Measurements from ENCODE around the gene SPTB.

DNA sequence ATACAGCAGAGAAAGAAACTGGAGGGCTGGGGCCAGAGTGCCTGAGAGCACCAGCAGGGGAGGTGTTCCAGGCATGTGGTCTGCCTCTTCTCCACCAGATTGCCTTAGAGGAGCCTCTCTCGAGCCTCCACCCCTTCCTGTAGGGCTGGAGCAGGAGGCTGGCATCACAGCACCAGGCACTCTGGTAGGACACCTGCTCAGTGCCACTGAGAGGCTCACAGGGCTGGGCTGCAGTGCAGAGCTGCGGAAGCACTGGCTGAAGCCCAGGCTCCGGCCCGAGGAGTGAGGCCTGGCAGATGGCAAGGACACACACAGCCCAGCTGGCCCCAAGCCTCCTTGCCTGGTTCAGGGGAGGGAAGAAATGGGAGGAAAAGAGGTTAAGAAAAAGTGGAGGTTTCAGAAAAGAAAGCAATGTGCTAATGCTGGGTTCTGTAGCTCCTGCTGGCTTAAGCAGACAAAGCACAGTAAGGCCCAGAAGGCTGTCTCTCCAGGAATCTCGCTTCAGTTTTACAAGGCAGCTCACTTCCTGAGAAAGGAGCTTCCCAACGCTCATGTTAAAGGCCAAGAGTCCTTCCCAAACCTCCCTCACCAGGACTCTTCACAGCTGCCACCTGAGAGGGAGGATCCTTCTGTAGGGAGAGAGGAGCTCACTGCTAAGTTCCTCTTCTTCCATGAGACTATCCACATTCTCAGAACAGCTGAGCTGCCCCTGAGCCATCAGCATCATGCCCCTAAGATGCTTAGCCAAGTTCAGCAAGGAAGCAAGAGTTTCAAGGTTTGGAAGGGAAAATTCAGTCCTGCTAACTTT is 23.8 kb downstream of the SPTB start:
- TF ChIP-seq, protein P1, sequence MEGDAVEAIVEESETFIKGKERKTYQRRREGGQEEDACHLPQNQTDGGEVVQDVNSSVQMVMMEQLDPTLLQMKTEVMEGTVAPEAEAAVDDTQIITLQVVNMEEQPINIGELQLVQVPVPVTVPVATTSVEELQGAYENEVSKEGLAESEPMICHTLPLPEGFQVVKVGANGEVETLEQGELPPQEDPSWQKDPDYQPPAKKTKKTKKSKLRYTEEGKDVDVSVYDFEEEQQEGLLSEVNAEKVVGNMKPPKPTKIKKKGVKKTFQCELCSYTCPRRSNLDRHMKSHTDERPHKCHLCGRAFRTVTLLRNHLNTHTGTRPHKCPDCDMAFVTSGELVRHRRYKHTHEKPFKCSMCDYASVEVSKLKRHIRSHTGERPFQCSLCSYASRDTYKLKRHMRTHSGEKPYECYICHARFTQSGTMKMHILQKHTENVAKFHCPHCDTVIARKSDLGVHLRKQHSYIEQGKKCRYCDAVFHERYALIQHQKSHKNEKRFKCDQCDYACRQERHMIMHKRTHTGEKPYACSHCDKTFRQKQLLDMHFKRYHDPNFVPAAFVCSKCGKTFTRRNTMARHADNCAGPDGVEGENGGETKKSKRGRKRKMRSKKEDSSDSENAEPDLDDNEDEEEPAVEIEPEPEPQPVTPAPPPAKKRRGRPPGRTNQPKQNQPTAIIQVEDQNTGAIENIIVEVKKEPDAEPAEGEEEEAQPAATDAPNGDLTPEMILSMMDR (IDR thresholded peaks at IDR 0.05; ENCODE audit: low read depth, low read length, poor library complexity, severe bottlenecking), result no peak
- TF ChIP-seq EZH2phosphoT487 (IDR thresholded peaks at IDR 0.05; ENCODE audit: borderline replicate concordance, low read length), result no peak

Measured in DOHH2 (cell line).